HG02943 (cell line): ENCODE data around the gene ALOXE3.
"Not testable (repeated sequence)": the region's sequence is repeated elsewhere in the genome, so short reads cannot be mapped to it uniquely, and the experiment has no call there.

ENCODE experiments used
- ATAC-seq: cut with Tn5 transposase; IDR thresholded peaks from one replicate; pipeline ENCODE4 v1.9.1; 2021; ENCODE audit warnings: mild to moderate bottlenecking, low read depth, moderate library complexity; ENCODE audit not compliant: unreplicated experiment

Gene ALOXE3

DNA sequence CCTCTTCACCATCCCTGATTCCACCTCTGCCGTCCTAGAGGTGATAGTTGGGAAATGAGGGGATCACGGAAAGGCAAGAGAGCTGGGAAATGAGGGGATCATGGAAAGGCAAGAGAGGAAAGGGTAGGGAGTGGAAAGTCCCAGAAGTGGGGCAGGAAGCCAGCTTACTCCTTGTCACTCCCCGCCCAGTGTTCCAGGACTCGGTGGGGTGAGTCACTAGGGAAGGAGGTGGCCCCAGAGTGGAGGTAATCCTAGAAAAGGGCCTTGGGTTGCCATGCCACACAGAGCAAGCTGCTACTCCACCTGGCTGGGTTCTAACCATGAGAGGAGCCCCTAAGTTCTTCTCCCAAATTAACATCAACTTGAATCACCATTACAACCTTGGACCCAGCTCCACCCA, 14.8 kb downstream of the ALOXE3 start:
- ATAC-seq, result no peak

- ATAC-seq, result no peak
Measured at GRCh38 chr17:8101721-8102120, 16.6 kb downstream of the ALOXE3 start.

- ATAC-seq, result no peak
Measured at GRCh38 chr17:8100763-8101162, 17.6 kb downstream of the ALOXE3 start.

- no peak for ATAC-seq
Measured at GRCh38 chr17:8100111-8100510, 18.2 kb downstream of the ALOXE3 start.

GRCh38 chr17:8096541-8096940, 21.8 kb downstream of the ALOXE3 start:
- ATAC-seq, result no peak

- ATAC-seq, result no peak
Measured at GRCh38 chr17:8095361-8095760, 23.0 kb downstream of the ALOXE3 start.

DNA sequence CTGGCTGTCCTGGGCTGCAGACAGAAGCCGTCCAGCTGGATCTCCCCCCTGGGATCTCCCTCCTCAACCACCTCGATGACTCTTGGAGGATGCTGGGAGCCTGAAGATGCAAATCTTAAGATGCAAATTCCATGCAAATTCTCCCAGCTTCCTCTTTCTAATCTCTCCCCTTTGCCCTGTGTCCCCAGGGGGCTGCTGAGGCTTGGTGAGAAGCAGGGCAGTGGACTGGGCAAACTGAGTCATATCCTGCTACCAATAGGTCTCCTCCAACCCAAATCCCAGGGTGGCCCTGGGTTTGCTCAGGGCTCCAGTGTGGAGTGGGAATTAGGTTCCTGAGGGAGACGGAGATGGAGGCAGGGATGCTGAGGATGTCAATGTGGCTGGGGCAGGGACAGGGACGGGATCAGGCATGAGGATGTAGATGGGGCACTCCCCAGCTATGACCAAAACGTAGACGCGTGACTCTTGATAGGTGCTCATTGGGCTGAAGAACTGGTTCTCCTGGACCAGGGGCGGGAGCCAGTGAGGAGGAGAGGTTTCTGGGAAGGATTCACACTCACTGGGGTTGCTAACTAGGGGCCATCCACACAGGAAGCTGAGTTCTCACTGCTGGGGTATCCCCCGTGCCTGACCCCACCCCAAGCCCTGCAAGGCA, 27.2 kb downstream of the ALOXE3 start:
- no peak for ATAC-seq

DNA sequence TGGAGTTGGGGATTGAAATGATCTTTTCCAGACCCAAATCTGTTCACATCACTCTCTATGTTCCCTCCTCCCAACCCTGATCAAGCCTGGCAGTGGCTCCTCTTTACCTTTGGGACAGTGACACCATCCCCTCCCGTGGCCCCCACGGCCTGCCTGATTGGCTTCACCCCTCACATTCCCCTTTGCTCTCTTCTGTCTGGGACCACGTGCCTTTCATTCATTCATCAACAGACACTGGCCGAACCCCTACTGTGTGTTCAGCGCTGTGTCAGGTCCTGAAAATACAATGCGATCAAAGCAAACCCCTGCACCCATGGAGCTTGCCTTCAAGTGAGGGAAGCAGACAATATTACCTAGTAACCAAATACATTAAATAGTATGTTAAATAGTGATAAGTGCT, 28.6 kb downstream of the ALOXE3 start:
- no peak for ATAC-seq

DNA sequence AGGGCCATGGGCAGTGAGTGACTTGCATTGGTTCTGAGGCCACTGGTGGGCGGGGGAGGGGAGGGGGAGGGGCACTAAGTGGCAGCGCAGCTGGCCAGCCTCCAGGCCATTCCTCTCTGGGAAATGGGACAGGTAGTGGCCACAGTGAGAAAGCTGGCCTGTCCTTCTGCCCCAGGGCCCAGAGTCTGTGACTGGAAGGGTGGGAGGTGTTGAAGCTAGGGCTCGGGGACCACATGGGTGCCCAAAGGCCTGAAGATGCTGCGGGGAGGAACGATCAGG, 30.4 kb downstream of the ALOXE3 start:
- ATAC-seq, result no peak

DNA sequence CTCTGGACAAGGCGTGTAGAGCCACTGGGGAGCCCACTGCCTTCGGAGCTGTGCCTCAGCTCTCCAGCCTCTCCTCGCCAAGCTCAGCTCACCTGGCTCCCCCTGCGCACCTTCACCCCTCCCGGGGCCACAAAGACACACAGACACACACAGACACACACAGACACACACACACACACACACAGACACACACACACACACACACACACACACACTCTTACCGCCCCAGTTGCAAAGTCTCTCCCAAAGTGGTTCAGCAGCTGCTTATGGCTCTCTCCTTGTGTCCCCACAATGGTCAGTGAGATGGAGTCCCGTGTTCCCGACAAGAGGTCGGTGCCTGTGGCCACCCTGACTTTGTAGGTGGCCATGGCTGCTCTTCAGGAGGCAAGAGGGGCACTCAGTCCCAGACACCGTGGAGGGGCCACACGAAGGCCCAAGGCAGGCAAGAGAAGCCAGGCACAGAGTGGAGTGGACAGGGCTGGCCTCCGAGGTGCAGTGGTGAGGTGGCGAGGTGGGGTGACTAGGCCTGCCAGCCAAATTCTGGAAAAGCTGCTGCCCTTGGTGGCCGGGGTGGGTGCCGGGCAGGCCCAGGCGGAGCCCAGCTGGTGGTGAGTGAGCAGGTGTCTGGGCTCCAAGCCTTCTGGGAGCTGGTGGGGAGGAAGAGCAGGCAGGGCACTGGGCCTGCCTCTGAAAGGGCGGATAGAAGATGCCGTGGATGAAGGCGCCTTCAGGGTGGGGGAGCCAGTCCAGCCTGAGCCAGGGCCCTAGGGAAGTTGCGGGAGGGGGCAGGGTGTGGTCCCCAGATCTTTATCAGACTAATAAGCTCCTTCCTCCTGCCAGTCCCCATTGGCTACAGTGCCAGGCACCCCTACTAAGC, 31.0 kb downstream of the ALOXE3 start, which contains the start of gene ALOX12B:
Gene ALOX12B (minus strand): TSS at position 642 of the 877 bp plus-strand sequence. CDS start 274 bp downstream, at position 368.
- no peak for ATAC-seq

DNA sequence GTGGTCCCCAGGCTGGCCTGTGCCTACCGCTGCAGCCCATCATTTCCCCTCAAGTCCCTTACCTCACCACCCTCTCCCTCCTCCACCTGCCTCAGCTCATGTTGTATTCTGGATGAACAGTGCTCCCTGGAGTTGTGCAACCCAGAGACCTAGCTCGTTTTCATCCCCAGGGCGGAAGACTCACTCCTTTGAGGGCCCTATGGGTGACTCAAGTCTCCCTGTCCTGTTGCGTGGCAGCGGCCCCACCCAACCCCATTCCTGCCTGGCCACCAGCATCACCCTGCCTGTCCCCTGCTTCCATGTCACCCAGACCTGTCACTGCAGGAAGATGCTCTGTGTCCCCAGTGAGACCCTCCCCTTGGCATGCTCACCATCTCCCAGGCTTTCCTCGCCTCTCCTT, 34.1 kb downstream of the ALOXE3 start:
- no peak for ATAC-seq

DNA sequence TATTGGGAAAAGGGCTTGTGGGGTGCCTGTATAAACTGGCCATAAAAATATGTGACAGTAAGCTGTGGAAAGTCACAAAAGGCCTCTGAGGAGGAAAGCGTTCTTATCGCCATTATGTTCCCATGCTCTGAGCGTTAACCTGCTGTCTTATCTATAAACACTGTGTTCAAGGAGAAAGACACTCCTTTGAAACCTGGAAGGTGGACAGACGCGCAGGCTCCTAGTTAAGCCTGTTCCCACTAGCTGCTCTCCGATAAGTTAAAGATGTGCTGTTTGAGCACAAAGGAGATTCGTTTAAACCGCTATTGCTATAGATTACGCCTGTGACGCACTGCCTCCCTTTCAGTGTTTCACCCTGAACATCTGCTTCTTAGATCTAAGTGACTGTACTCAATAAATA, 36.0 kb downstream of the ALOXE3 start:
- no peak for ATAC-seq

DNA sequence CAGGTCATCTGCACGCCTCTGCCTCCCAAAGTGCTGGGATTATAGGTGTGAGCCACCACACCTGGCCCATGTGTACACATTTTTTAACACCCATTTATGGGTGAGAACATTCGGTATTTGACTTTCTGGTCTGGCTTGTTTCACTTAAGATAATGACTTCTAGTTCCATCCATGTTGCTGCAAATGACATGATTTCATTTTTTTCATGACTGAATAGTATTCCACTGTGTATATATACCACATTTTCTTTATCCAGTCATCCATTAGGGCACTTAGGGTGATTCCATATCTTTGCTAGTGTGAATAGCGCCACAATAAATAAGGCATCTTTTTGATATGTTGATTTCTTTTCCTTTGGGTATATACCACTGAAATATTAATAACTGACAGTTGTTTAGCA, 36.4 kb downstream of the ALOXE3 start:
- no peak for ATAC-seq

DNA sequence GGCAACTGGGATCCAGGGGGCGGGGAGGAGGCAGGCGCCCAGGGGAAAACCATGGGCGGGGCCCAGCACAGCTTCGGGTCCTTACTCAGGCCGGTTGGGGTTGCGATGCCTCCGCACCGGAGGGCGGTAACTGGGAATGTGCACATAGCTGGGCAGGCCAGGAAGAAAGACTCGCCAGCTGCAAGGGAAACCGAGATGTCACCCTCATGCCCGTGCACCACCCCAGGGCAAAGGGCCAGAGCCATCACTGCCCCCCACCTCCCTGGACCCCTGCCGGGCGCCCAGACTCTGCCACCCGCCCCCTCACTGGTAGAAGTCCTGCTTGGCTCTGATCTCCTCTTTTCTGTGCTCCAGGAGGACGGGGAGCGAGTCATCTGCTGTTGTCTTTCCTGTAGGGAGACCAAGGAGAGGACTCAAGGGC, 37.5 kb downstream of the ALOXE3 start:
- ATAC-seq, result no peak

- no peak for ATAC-seq
Measured at GRCh38 chr17:8080208-8080798, 38.0 kb downstream of the ALOXE3 start.

DNA sequence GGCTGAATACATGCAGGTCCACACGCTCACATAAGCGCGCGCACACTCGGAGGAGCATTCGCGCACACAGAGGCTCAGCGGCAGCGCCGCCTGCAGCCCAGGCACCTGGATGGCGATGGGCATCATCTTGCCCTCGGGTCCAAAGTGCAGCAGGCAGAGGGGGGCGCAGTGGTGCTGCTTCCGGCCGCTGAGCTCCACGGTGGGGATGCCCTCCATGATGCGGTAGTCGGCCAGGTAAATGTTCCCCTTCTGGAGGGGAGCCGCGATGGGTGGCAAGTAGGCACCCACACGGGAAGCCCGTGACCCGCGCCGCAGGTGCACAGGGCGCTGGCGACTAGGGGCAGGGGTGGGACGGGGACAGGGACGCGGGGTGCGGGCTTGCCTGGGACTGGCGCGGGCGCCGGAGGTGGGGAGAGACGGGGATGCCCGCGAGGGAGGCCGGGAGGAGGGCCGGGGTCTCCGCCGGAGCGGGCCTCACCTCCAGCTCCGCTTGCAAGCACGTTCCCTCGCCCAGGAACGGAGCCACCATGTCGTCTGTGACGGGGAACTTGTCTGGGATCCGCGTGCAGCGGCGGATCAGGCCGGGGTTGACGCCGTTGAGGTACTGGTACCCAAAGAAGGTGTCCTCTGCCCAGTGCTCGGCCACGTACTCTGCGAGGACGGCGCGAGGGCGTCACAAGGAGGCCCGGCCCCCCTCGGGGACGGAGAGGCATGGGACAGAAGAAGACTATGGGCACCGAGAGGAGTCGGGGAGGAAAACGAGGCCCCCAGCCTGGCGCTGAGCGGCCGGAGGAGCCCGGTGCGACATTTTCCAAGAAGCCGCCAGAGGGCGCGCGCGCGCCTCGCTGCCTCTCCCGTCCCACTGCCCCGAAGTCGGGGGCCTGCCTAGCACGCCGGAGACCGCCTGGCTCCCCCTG, 38.8 kb downstream of the ALOXE3 start:
- peak; percentile 81 for ATAC-seq

DNA sequence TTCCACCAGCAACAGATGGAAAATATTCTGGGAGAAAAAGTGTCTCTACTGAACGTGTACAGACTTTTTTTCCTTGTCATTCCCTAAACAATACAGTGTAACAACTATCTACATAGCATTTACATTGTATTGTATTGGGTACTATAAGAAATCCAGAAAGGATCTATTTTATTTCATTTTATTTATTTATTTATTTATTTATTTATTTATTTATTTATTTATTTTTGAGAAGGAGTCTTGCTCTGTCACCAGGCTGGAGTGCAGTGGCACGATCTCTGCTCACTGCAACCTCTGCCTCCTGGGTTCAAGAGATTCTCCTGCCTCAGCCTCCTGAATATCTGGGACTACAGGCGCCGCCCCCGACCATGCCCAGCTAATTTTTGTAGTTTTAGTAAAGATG, 40.4 kb downstream of the ALOXE3 start:
- not testable (repeated sequence) for ATAC-seq

DNA sequence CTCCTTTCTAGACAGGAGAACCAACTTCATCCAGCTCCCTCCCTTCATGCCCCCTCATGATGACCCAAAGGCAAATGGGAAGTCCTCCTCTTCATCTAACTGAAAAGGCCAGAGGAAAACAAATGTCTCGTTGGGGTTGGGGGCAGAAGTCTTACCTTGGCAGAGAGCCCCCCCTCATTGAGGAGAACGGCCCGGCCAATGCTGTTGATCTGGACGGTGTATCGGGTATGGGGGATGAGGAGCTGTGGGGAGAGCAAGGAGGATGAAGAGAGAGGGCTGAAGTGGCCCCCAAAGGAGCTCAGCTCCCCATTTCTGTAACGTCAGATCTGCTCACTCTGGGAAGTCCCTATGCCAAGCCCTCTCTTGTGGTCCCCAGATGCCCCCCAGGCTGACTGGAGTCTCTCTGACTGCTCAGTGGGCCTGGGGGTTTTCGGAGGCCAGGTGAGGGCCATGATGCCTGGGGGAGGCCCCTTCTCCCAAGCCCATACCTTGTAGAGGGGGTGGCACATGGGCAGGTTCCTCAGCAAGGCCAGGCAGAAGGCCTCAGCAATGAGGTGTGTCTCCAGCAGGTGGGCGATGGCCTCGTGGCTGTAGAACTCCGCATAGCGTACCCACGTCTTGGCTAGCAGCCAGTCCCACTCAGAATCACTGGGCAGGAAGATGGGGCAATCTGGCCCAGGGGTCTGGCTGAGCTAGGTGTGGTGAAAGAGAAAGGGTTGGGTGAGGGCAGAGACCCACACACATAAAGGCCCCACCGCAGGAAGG, 41.6 kb downstream of the ALOXE3 start:
- no peak for ATAC-seq

- no peak for ATAC-seq
Measured at GRCh38 chr17:8075574-8076342, 42.6 kb downstream of the ALOXE3 start.
